ENCODE data around the gene UBE2D2.

The UBE2D2 gene

GRCh38 chr5:139664727-139665351, 103.7 kb downstream of the UBE2D2 start:
- no peak for FAIRE-seq
- DNase-seq (ENCODE audit: insufficient read length), result no peak
- TF ChIP-seq POLR2A (IDR thresholded peaks at IDR 0.05; ENCODE audit: low read depth, low read length) (no peak), POLR2AphosphoS5 (IDR thresholded peaks at IDR 0.05; ENCODE audit: low read depth, low read length) (no peak), TAF1 (IDR thresholded peaks at IDR 0.05; ENCODE audit: borderline replicate concordance, low read depth, low read length) (no peak)

DNA sequence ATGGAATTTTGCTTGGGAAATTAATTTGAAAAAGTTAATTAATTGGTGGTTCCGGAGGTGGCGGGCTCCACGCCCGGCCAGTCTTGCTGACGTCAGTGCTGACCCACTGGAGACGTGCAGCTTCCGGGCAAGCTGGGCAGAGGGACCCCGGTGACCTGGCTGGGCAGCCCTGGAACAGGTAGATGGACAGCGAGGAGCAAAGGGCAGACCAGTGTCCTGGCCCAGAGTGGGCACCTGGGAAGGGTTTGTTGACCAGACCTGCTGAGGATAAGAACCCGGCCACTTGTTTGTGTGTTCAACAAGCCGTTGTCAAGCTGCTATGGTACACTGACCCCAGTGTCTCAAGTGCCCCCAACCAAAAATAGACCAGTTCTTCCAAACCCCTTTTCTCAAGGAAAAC, 104.5 kb downstream of the UBE2D2 start:
- DNase-seq (ENCODE audit: insufficient read length), result no peak
- no peak for FAIRE-seq
- no peak for TF ChIP-seq POLR2A (IDR thresholded peaks at IDR 0.05; ENCODE audit: low read depth, low read length)
- TF ChIP-seq POLR2AphosphoS5 (IDR thresholded peaks at IDR 0.05; ENCODE audit: low read depth, low read length), result no peak
- TF ChIP-seq TAF1 (IDR thresholded peaks at IDR 0.05; ENCODE audit: borderline replicate concordance, low read depth, low read length), result no peak

DNA sequence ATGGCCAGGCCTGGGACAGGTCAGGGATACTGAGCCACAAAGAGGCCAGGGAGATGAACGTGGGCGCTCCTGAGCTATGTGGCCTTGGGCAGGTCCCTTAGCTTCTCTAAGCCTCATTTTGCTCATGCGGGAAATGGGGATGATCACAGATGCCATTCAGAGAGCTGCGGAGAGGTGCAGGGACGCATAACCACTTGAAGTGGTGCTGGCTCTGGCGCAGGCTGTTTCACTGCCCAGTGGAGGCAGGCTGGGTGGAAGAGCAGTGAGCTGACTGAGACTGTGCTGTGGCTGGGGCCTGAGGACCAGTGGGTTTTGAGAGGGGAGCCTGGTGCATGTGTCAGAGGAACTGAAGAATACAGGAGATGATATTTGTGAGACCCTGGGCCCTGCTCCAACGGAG, 105.4 kb downstream of the UBE2D2 start:
- no peak for TF ChIP-seq POLR2AphosphoS5 (IDR thresholded peaks at IDR 0.05; ENCODE audit: low read depth, low read length)
- DNase-seq (ENCODE audit: insufficient read length) (no peak), FAIRE-seq (no peak)

- peak; percentile 68 for FAIRE-seq
- TF ChIP-seq TAF1 (IDR thresholded peaks at IDR 0.05; ENCODE audit: borderline replicate concordance, low read depth, low read length) (no peak), POLR2A (IDR thresholded peaks at IDR 0.05; ENCODE audit: low read depth, low read length) (no peak), POLR2AphosphoS5 (IDR thresholded peaks at IDR 0.05; ENCODE audit: low read depth, low read length) (no peak)
- DNase-seq (ENCODE audit: insufficient read length), result no peak
Measured at GRCh38 chr5:139667001-139667729, 106.0 kb downstream of the UBE2D2 start.

DNA sequence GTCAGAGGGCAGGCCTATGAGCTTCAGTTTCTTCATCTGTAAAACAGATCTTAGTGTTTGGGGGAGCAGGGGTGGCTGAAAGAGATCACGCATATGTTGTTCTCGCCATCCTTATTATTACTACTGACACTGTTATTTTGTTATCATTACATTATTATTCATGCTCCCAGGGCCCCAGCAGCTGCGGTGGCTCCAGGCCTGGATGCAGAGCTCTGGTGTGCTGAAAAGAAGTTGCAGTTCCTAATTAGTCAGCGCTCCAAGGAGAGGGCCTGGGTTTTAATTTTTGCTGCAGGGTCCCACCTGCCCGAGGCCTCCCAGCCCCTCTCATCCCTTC, 106.6 kb downstream of the UBE2D2 start:
- peak; percentile 14 for FAIRE-seq
- no peak for DNase-seq (ENCODE audit: insufficient read length)
- no peak for TF ChIP-seq POLR2AphosphoS5 (IDR thresholded peaks at IDR 0.05; ENCODE audit: low read depth, low read length)
- TF ChIP-seq POLR2A (IDR thresholded peaks at IDR 0.05; ENCODE audit: low read depth, low read length), result no peak
- TF ChIP-seq TAF1 (IDR thresholded peaks at IDR 0.05; ENCODE audit: borderline replicate concordance, low read depth, low read length), result no peak

DNA sequence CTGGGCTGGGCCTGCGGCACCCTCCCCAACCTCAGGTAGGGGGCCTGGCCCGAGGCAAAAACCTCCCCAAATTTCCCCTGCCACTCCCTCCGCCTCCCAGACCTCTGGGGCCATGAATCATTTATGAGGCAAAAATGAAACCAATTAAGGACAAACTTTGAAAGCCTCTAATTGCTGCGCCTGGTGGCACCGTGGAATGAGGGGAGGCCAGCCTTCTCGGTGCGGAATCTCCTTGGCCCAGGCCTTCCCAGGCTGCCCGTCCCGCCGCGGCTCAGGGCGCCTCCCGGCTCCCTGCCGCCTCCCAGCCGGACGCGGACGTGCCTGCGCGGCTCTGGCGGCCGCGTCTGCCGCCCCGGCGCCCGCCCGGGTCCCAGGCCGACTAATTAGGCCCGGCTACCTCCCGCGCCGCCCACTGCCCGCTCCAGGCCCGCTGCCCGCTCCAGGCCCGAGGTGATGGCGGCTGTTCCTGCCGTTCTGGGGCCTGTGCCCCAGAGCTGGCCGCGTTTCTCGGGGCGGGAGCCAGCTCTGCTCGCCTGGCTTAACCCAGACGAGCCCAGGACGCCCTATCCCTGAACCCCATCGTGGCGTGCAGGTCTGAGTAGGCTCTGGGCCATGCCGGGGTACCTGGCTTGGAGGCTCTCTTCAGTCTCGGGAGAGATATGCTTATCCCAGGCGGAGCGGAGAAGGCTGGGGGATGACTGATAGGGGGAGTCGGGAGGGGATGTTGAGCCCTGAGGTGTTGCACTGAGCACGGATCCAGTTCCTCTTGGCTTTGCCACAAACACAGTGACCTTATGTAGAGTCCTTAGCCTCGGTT, 107.1 kb downstream of the UBE2D2 start:
- FAIRE-seq (peak; percentile 60), DNase-seq (ENCODE audit: insufficient read length) (peak; percentile 54)
- TF ChIP-seq TAF1 (IDR thresholded peaks at IDR 0.05; ENCODE audit: borderline replicate concordance, low read depth, low read length), result no peak
- TF ChIP-seq POLR2A (IDR thresholded peaks at IDR 0.05; ENCODE audit: low read depth, low read length), result peak; percentile 38; the same call in 1 of the 2 replicates

DNA sequence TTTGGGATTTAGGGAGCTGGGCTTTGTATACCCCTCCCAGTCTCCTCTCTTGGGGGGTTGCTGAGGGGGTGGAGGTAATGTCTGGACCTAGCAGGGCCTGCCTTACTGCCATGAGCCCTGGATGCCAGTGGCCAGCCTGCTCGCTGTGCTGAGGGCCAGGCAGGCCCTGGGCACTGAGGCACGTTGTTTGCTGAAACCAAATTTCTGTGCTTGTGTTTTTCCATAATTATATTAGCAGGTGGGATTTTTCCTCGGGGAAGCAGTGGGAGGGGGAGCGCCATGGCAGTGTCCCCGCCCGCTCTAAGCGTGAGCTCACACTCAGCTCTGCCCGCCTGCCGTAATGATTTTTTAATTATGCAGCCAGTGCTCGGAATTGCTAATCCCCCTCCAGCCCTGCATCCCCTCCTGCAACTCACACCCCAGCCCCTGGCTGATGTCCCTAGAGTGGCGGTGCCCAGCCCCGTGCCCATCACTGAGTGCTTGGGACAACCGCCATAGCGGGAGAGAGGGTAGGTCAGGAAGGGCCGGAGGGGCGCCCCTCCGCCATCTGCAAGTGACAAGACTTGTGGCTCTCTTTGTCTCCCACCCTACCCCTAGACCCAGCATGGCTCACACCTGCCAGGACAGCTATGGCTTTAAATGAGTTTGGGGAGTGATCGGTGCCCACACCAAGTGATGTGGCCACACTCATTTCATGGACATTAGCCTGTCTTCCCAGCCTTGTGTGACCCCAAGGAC, 108.0 kb downstream of the UBE2D2 start:
- DNase-seq (ENCODE audit: insufficient read length) (no peak), FAIRE-seq (peak; percentile 73)
- 0 out of 2 replicates have a peak, but pooled peaks have one; percentile 24 for TF ChIP-seq POLR2A (IDR thresholded peaks at IDR 0.05; ENCODE audit: low read depth, low read length)
- TF ChIP-seq TAF1 (IDR thresholded peaks at IDR 0.05; ENCODE audit: borderline replicate concordance, low read depth, low read length), result no peak
- TF ChIP-seq POLR2AphosphoS5 (IDR thresholded peaks at IDR 0.05; ENCODE audit: low read depth, low read length), result no peak

DNA sequence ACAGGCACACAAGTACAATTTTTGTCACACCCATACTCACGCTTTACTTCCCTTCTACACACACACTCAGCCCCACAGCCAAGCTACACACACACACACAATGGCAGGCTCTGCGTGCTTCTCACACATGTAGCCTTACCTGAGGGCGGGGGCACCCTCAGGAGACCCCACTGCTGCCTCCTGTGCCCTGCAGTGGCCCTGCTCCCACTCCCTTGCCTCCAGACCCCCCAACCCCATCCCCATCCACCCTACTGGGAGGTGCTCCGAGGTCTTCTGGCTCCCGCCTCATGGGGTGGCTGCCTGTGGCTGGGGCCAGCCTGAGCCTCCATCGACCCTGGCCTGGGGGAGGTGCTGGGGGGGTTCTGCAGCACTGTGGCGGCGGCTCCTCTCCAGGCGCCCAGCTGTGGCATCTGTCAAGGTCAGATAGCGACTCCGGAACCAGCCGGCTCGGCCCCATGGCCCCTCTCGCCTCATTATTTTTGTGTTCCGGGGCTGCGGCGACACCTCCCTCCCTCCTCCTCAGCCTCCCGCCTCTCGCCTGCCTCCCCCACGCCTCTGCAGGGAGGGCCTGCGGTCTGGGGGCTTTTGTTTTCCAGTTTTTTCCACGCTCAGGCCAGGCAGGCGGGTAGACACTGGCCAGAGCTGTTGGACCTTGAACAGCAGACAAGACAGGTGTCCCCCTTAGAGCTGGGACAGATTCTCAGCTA, 108.7 kb downstream of the UBE2D2 start:
- peak; percentile 66 for DNase-seq (ENCODE audit: insufficient read length)
- FAIRE-seq, result no peak
- no peak for TF ChIP-seq TAF1 (IDR thresholded peaks at IDR 0.05; ENCODE audit: borderline replicate concordance, low read depth, low read length)
- no peak; the same call in 1 of the 2 replicates for TF ChIP-seq POLR2A (IDR thresholded peaks at IDR 0.05; ENCODE audit: low read depth, low read length)
- TF ChIP-seq POLR2AphosphoS5 (IDR thresholded peaks at IDR 0.05; ENCODE audit: low read depth, low read length), result no peak

DNA sequence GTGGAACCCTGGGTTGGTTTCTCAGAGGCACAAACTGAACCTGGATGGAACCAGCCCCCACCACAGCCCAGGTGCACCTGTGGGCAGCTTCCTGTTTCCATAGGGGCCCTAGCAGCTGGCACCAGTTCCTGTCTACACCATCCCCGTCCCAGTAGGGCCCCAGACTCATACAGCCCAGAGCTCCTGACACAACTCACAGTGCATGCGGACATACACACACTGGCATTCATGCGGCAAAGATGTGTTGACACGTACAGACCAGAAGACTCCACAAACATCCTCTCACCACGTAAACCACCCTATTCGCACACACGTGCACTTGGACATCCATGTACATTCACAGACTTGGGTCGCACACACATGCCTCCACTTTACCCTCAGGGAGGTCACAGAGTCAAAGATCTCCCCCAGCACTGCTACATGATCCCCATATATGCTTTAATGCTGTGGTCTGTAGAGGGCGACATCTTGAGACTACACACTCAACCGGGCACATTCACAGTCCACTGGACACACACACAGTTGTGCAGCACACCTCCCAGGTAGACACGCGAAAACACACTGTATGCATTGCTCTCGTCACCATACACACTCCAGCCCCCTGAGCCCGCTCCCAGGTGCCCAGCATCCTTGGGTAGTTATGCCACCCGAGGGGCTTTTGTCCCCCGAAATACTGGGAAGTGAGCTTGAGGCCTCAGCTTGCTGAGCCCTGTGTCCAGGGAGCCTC, 109.4 kb downstream of the UBE2D2 start:
- TF ChIP-seq POLR2AphosphoS5 (IDR thresholded peaks at IDR 0.05; ENCODE audit: low read depth, low read length), result no peak
- DNase-seq (ENCODE audit: insufficient read length) (peak; percentile 66), FAIRE-seq (peak; percentile 91)

DNA sequence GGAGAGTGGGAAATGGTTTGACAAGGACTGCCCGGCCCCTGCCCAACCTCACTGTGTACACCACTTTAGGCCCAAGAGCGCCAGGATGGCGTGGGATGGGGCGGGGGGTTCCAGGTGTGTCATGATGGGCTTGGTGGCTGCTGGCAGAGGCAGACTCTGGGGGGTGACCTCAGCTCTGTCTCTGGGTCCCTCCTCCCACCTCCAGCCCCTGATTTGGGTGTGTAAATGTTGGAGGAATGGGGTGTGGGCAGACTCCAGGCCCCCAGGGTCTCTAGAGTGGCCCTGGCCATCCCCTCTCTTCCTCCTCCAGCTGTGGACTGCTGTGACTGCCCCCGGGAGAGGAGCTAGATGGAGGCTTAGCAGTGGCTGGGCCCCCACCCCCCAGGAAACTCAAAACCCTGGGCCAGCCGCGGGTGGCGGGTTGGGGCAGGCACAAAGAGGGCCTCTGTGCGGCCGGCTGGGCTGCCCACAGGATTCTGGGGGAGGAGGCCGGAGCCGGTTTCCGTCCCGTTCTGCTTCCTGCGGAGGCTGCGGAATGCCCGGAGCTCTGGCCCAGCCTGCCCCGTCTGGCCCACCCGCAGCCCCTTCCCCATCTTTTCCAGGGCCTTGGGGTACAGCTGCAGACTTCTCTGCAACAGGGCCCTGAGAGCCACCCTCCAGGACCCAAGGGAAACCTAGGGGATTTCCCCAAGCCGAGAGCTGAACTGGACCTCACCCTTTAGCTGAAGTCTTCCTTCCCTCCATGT, 110.1 kb downstream of the UBE2D2 start:
- FAIRE-seq, result no peak
- TF ChIP-seq POLR2AphosphoS5 (IDR thresholded peaks at IDR 0.05; ENCODE audit: low read depth, low read length) (no peak), POLR2A (IDR thresholded peaks at IDR 0.05; ENCODE audit: low read depth, low read length) (no peak; the same call in 1 of the 2 replicates), TAF1 (IDR thresholded peaks at IDR 0.05; ENCODE audit: borderline replicate concordance, low read depth, low read length) (no peak)
- DNase-seq (ENCODE audit: insufficient read length), result peak; percentile 56

All from GM12892 (cell line).